BE2C (cell line): ENCODE results near the gene DNAH10.

Source experiments
- DNase-seq: peaks from one replicate; pipeline ENCODE4 v3.0.0-alpha.2; 2020
- H3K27me3 ChIP-seq: fragments of 250-450 bp; sonication (Bioruptor Pico); 2 replicates; pipeline ENCODE4 v1.5.1; 2020; ENCODE audit warnings: mild to moderate bottlenecking
- H3K36me3 ChIP-seq: fragments of 250-450 bp; sonication (Bioruptor Pico); 2 replicates; pipeline ENCODE4 v1.5.1; 2020; ENCODE audit warnings: mild to moderate bottlenecking
- H3K4me1 ChIP-seq: fragments of 250-450 bp; sonication (Bioruptor Pico); 2 replicates; pipeline ENCODE4 v1.5.1; 2020
- H3K4me3 ChIP-seq: 2 replicates; pipeline ENCODE4 v1.5.1; 2011; ENCODE audit warnings: low read depth, low read length
- H3K9me3 ChIP-seq: fragments of 250-450 bp; sonication (Bioruptor Pico); 2 replicates; pipeline ENCODE4 v1.5.1; 2020
- TF ChIP-seq, protein P1 (sequence below): IDR thresholded peaks from 2 replicates; pipeline ENCODE4 v1.5.1; 2012; ENCODE audit warnings: mild to moderate bottlenecking, low read depth, low read length

Gene DNAH10

DNA sequence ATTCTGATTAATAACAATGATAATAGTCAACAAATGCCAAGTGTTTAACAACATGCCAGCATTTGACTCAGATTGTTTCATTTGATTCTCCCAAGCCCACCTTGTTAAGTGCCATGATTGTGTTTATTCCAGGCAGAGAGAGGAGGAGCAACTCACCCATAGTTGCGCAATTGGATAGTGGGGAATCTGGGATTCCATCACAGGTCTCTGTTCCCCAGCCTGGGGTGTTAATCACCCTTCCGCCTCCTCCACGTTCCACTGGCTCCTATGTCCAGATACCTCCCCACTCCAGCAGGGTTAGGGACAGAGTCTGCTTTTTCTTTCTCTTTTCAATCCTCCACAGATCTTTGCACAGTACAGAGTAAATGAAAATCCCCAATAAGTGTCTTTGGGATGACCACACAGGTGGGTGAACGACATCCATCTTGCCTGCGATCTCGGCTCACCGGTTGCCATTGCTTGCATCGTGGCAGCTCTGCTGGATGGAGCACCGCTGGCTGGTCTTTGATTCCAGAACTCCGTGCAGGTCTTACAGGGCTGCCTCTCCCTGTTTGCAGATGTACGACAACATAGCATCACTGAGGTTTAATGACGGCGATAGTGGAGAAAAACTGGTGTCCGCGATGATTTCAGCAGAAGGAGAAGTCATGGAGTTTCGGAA is 78.8 kb downstream of the DNAH10 start:
- TF ChIP-seq, protein P1, sequence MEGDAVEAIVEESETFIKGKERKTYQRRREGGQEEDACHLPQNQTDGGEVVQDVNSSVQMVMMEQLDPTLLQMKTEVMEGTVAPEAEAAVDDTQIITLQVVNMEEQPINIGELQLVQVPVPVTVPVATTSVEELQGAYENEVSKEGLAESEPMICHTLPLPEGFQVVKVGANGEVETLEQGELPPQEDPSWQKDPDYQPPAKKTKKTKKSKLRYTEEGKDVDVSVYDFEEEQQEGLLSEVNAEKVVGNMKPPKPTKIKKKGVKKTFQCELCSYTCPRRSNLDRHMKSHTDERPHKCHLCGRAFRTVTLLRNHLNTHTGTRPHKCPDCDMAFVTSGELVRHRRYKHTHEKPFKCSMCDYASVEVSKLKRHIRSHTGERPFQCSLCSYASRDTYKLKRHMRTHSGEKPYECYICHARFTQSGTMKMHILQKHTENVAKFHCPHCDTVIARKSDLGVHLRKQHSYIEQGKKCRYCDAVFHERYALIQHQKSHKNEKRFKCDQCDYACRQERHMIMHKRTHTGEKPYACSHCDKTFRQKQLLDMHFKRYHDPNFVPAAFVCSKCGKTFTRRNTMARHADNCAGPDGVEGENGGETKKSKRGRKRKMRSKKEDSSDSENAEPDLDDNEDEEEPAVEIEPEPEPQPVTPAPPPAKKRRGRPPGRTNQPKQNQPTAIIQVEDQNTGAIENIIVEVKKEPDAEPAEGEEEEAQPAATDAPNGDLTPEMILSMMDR, result no peak
- DNase-seq, result no peak
- no peaks in the 10 kb centered on the region for H3K36me3 ChIP-seq
- no peak overlapping the region for H3K4me3 ChIP-seq
- no peaks in the 10 kb centered on the region; the same call in 1 of the 2 replicates for H3K4me1 ChIP-seq
- H3K9me3 ChIP-seq, result no peaks in the 10 kb centered on the region
- no peaks in the 10 kb centered on the region for H3K27me3 ChIP-seq

- no peaks in the 10 kb centered on the region for H3K27me3 ChIP-seq
- TF ChIP-seq, protein P1, result no peak
- no peak for DNase-seq
- no peaks in the 10 kb centered on the region for H3K9me3 ChIP-seq
- H3K4me1 ChIP-seq, result no peaks in the 10 kb centered on the region; the same call in 1 of the 2 replicates
- no peak overlapping the region for H3K4me3 ChIP-seq
- no peaks in the 10 kb centered on the region for H3K36me3 ChIP-seq
These were observed 82.0 kb downstream of the DNAH10 start for GRCh38 chr12:123843912-123844748.

DNA sequence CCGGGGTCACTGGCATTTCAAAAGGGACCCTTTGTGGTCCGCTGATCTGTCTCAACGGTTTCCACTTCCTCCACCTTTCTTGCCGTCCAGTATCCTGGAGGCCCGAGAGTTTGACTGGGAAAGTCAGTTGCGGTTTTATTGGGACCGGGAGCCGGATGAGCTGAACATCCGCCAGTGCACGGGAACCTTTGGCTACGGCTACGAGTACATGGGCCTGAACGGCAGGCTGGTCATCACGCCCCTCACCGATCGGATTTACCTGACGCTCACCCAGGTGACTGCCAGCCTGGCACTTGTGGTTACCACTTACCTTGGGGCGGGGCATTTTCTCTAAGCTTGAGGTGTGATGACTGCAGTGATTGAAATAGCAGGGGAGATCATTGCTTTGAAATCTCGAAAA is 83.8 kb downstream of the DNAH10 start:
- Histone ChIP-seq H3K4me1 (no peaks in the 10 kb centered on the region; the same call in 1 of the 2 replicates), H3K9me3 (no peaks in the 10 kb centered on the region), H3K4me3 (no peak overlapping the region), H3K36me3 (no peaks in the 10 kb centered on the region), H3K27me3 (no peaks in the 10 kb centered on the region)
- DNase-seq, result no peak
- TF ChIP-seq, protein P1, result no peak

DNA sequence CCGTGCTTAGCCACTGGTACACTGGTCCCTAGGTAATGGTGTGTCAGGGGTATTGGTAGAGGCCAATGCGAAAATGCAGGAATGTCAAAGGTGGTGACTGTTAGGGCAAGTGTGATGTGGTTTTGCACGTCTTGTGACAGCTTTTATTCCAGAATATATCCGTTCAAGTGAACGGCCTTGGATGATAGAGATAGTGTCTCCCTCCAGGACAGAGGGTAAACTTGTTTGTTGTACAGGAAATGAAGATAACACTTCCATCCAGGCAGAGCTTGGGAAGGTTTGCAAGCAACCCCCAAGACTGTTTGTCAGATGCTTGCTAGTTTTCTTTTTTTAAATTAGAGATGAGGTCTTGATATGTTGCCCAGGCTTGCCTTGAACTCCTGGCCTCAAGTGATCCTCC is 84.2 kb downstream of the DNAH10 start:
- TF ChIP-seq, protein P1, result no peak
- Histone ChIP-seq H3K27me3 (no peaks in the 10 kb centered on the region), H3K4me1 (no peaks in the 10 kb centered on the region; the same call in 1 of the 2 replicates), H3K36me3 (no peaks in the 10 kb centered on the region), H3K4me3 (no peak overlapping the region), H3K9me3 (no peaks in the 10 kb centered on the region)
- DNase-seq, result no peak

- H3K9me3 ChIP-seq, result no peaks in the 10 kb centered on the region
- H3K4me3 ChIP-seq, result no peak overlapping the region
- no peak for DNase-seq
- H3K4me1 ChIP-seq, result no peaks in the 10 kb centered on the region; the same call in 1 of the 2 replicates
- TF ChIP-seq, protein P1, result no peak
- no peaks in the 10 kb centered on the region for H3K27me3 ChIP-seq
- no peaks in the 10 kb centered on the region for H3K36me3 ChIP-seq
These were observed 84.9 kb downstream of the DNAH10 start for GRCh38 chr12:123847019-123847418.

DNA sequence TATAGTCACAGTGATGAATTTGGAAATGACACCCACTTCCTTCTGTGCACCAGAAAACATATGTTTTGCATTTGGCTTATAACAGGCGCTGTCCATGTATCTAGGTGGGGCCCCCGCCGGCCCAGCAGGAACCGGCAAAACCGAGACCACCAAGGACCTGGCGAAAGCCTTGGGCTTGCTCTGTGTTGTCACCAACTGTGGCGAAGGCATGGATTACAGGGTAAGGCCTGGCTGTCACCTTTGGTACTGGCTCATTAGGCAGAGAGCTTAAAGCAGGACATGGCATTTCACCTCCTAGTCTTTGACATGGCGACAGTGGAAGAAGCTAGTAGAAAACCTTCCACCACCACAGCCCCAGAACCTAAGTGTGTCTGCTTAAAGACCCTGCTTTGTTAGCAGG is 85.8 kb downstream of the DNAH10 start:
- H3K4me3 ChIP-seq, result no peak overlapping the region
- H3K9me3 ChIP-seq, result no peaks in the 10 kb centered on the region
- DNase-seq, result no peak
- no peaks in the 10 kb centered on the region for H3K27me3 ChIP-seq
- H3K36me3 ChIP-seq, result no peaks in the 10 kb centered on the region
- TF ChIP-seq, protein P1, result no peak
- no peaks in the 10 kb centered on the region; the same call in 1 of the 2 replicates for H3K4me1 ChIP-seq
